Activated naive CD8-positive, alpha-beta T cell treated with anti-CD3 and anti-CD28 coated beads, Interleukin-2, amount 50 U/mL, for 24 hours (primary cell): ENCODE data around the gene CAPN15.
A peak's percentile ranks its signal among the peaks of the same experiment; 100 is the strongest.

Experiments
- ATAC-seq: fragments of 150-1000 bp; cut with Tn5 transposase; one replicate; pipeline ENCODE4 v1.10.0; 2021
- DNase-seq: peaks from one replicate; pipeline ENCODE4 v3.0.0; 2021
- H3K27ac Mint-ChIP-seq: one replicate; pipeline ENCODE4 v1.8.0; 2021; ENCODE audit warnings: mild to moderate bottlenecking, mixed read lengths
- H3K27me3 Mint-ChIP-seq: one replicate; pipeline ENCODE4 v1.8.0; 2021; ENCODE audit warnings: mixed read lengths
- H3K36me3 Mint-ChIP-seq: one replicate; pipeline ENCODE4 v1.8.0; 2021; ENCODE audit warnings: low read depth, mixed read lengths
- H3K4me1 Mint-ChIP-seq: one replicate; pipeline ENCODE4 v1.8.0; 2021; ENCODE audit warnings: mixed read lengths
- H3K4me3 Mint-ChIP-seq: one replicate; pipeline ENCODE4 v1.8.0; 2021; ENCODE audit warnings: mild to moderate bottlenecking, moderate library complexity, mixed read lengths
- H3K9me3 Mint-ChIP-seq: one replicate; pipeline ENCODE4 v1.8.0; 2021; ENCODE audit warnings: mixed read lengths

The CAPN15 gene

DNA sequence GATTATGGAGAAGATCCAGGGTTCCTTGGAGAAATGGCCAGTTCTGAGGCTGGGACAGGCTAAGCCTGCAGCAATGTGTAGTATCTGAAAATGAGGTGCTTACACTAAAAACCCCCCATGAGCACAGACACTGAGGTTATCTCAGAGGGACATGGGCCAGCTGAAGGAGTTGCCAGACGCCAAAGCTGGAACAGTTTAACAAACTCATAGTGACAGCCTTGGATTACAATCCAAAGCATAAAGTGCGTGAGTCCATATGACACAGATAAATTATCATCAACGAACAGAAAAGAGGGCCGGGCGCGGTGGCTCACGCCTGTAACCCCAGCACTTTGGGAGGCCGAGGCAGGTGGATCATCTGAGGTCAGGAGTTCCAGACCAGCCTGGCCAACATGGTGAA, 11.2 kb upstream of the CAPN15 start:
- ATAC-seq: no peak

GRCh38 chr16:518858-519257, 8.7 kb upstream of the CAPN15 start:
- DNase-seq: no peak
- H3K27me3 Mint-ChIP-seq: no peaks in the 10 kb centered on the region
- no peak overlapping the region for H3K27ac Mint-ChIP-seq
- no peak for ATAC-seq
- no peaks in the 10 kb centered on the region for H3K9me3 Mint-ChIP-seq
- H3K4me3 Mint-ChIP-seq: no peak overlapping the region
- H3K4me1 Mint-ChIP-seq: peaks cover 6% of the 10 kb centered on the region
- H3K36me3 Mint-ChIP-seq: no peaks in the 10 kb centered on the region

More for the DNA sequence above, 11.2 kb upstream of the CAPN15 start:
- Mint-ChIP-seq H3K4me1 (no peaks in the 10 kb centered on the region), H3K9me3 (no peaks in the 10 kb centered on the region), H3K4me3 (no peak overlapping the region), H3K36me3 (no peaks in the 10 kb centered on the region), H3K27ac (no peak overlapping the region), H3K27me3 (no peaks in the 10 kb centered on the region)
- no peak for DNase-seq

DNA sequence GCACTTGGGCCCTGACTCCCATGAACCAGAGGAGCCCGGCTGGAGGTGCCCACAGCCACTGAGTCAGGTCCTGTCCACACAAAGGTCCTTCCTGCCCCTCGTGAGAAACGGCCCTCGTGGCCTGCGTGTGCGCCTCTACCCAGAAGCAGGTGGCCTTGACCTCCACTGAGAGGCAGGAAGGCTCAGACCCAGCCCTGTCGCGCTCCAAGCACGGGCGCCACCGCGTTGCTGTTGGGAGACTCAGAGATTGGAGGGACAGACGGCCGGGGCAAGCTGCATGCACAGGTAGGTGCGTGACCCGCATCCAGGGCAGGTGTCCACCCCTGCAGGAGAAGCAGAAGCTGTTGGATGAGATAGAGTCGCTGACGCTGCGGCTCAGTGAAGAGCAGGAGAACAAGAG, 8.1 kb upstream of the CAPN15 start:
- no peak overlapping the region for H3K27ac Mint-ChIP-seq
- no peak overlapping the region for H3K4me3 Mint-ChIP-seq
- H3K27me3 Mint-ChIP-seq: no peaks in the 10 kb centered on the region
- ATAC-seq: no peak
- no peaks in the 10 kb centered on the region for H3K36me3 Mint-ChIP-seq
- no peak for DNase-seq
- no peaks in the 10 kb centered on the region for H3K9me3 Mint-ChIP-seq
- peaks cover 11% of the 10 kb centered on the region for H3K4me1 Mint-ChIP-seq

GRCh38 chr16:519841-520687, 7.4 kb upstream of the CAPN15 start:
- Mint-ChIP-seq H3K9me3 (no peaks in the 10 kb centered on the region), H3K27ac (no peak overlapping the region), H3K4me1 (peaks cover 17% of the 10 kb centered on the region), H3K36me3 (no peaks in the 10 kb centered on the region), H3K27me3 (no peaks in the 10 kb centered on the region), H3K4me3 (no peak overlapping the region)
- no peak for ATAC-seq
- no peak for DNase-seq

- H3K27ac Mint-ChIP-seq: no peak overlapping the region
- H3K4me3 Mint-ChIP-seq: no peak overlapping the region
- H3K27me3 Mint-ChIP-seq: no peaks in the 10 kb centered on the region
- DNase-seq (no peak), ATAC-seq (no peak)
- H3K36me3 Mint-ChIP-seq: peaks cover 4% of the 10 kb centered on the region
- no peaks in the 10 kb centered on the region for H3K9me3 Mint-ChIP-seq
- H3K4me1 Mint-ChIP-seq: peaks cover 25% of the 10 kb centered on the region
Observed at GRCh38 chr16:520847-521246, 6.7 kb upstream of the CAPN15 start.

DNA sequence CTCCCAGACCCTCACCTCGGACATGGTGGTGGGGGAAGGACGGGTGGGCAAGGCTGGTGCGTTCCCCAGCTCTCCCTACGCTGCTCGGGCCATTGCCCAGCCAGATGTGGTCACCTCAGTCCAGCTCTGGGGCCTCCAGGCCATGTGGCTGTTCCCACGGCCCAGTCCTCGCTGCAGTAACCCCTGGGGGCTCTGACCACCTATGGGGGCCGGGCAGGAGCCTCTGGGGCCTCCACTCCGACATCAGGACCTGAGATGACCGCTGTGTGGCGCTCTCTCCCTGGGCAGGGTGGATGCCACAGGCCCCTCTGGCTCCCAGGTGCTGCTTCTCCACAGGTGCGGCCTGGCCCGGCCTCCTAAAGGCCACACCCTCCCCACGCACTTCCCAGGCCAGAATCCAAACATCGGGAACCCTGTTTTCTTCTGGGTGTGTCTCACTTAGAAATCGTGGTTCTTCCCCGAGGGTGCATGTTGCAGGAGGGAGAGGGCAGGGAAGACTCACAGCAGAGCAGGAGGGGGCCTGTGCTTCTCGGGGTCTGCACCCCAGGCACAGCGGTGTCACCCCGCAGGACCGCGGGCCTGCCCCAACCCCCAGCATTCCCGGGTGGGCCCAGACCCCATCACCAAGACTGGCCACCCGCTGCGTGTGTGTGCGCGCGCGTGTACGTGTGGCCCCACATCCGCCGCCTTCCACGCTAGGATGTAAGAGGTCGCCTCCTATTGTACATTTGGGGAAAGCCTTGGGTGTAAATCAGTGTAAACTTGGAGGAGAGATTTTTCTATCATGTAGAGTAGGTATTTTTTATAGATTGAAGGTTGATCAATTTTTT, 5.9 kb upstream of the CAPN15 start:
- Mint-ChIP-seq H3K4me3 (no peak overlapping the region), H3K36me3 (peaks cover 4% of the 10 kb centered on the region), H3K27ac (no peak overlapping the region), H3K4me1 (peaks cover 28% of the 10 kb centered on the region), H3K9me3 (no peaks in the 10 kb centered on the region), H3K27me3 (no peaks in the 10 kb centered on the region)
- no peak for ATAC-seq
- DNase-seq: no peak

DNA sequence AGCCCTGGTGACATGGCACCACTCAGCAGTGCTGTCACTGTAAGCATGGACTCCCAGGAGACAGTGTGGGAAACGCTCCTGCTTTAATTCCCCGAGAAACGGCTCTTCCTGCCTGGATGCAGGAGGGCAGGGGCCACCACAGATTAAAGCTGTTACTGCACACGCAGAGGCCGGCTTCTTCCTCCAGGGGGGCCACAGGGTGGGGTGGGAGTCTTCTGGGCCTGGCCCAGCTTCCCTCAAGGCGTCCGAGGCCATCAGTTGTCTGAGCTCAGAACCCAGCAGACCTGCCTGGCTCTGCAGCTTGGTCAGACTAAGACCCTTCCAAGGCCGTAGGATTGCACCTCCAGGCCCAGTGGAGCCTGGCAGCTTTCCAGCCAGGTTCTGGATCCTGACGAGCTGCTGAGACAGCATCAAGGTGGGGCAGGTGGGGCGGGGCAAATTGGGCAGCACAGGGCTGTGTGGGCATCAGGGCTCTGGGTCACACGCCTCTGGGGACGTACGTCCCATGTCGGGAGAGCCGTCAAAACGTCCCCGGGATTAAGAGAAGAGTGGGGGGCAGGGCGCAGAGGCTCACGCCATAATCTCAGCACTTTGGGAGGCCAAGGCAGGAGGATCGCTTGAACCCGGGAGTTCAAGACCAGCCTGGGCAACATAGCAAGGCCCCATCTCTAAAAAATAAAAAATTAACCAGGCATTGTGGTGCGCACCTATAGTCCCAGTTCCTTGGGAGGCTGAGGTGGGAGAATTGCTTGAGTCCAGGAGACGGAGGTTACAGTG, 5.0 kb upstream of the CAPN15 start:
- Mint-ChIP-seq H3K9me3 (no peaks in the 10 kb centered on the region), H3K36me3 (peaks cover 4% of the 10 kb centered on the region), H3K27me3 (no peaks in the 10 kb centered on the region), H3K27ac (no peak overlapping the region), H3K4me1 (peaks cover 29% of the 10 kb centered on the region), H3K4me3 (no peak overlapping the region)
- ATAC-seq (no peak), DNase-seq (no peak)

- Mint-ChIP-seq H3K4me3 (no peak overlapping the region), H3K36me3 (peaks cover 4% of the 10 kb centered on the region), H3K27me3 (no peaks in the 10 kb centered on the region), H3K27ac (peak overlapping the region; percentile 56), H3K9me3 (no peaks in the 10 kb centered on the region), H3K4me1 (peaks cover 29% of the 10 kb centered on the region)
- DNase-seq: no peak
- ATAC-seq: no peak
Observed at GRCh38 chr16:523097-523741, 4.3 kb upstream of the CAPN15 start.

GRCh38 chr16:524274-525040, 3.1 kb upstream of the CAPN15 start:
- no peak for DNase-seq
- ATAC-seq: no peak
- no peaks in the 10 kb centered on the region for H3K27me3 Mint-ChIP-seq
- no peaks in the 10 kb centered on the region for H3K9me3 Mint-ChIP-seq
- peak overlapping the region; percentile 56 for H3K27ac Mint-ChIP-seq
- peaks cover 11% of the 10 kb centered on the region for H3K36me3 Mint-ChIP-seq
- peak overlapping the region; percentile 90 for H3K4me3 Mint-ChIP-seq
- peaks cover 37% of the 10 kb centered on the region for H3K4me1 Mint-ChIP-seq

DNA sequence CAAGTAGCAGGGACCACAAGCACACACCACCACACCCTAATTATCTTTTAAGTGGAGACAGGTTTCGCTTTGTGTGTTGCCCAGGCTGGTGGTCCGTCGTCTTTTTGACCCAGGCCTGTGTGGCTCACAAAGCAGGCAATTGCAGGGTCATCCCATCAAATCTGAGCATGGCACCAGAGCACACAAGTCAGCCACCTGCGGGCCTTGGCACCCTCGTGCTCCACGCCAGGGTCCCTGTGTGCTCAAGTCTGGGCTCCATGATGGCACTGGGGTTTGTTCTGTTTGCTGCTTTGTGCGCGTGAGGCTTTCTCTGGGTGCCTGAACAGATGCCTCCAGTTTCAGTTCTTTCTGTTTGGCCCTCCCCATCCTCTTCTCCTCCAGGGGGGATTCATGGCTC, 2.4 kb upstream of the CAPN15 start:
- DNase-seq (no peak), ATAC-seq (no peak)
- Mint-ChIP-seq H3K36me3 (peaks cover 11% of the 10 kb centered on the region), H3K27ac (peak overlapping the region; percentile 99), H3K27me3 (no peaks in the 10 kb centered on the region), H3K9me3 (no peaks in the 10 kb centered on the region), H3K4me3 (peak overlapping the region; percentile 90), H3K4me1 (peaks cover 43% of the 10 kb centered on the region)

DNA sequence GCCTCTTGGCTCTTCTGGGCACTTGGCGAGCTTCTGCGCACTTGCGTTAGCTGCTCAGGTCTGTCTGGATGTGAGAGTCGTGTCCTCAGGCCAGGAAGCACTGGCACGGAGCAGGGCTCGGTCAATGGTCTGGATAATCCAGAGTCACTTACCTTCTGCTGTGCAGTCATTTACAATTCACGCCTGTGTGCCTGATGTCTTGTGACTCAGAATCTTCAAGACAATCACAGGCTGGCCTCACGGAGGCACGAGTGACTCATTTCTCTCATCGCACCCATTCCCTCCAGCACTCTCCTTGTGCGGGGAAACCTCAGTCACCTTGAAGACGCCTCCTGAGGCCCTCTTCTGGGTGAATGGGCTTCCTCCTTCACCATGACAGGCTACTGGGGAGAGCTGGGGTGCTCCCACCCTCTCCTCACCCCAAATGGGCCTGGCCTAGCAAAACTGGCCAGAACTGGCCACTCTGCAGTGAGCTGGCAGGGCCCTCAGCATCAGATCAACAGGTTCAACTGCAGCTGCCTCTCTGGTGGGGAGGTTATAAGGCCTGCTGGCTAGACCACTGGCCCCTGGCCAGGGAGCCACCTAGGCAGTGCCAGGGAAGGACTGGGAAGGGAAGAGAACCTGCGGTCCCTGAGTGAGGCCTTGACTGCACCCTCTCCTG, 1.9 kb upstream of the CAPN15 start:
- peaks cover 11% of the 10 kb centered on the region for H3K36me3 Mint-ChIP-seq
- H3K27ac Mint-ChIP-seq: peak overlapping the region; percentile 99
- H3K4me3 Mint-ChIP-seq: peak overlapping the region; percentile 90
- no peaks in the 10 kb centered on the region for H3K9me3 Mint-ChIP-seq
- peak; percentile 72 for ATAC-seq
- DNase-seq: peak; percentile 72
- peaks cover 46% of the 10 kb centered on the region for H3K4me1 Mint-ChIP-seq
- H3K27me3 Mint-ChIP-seq: no peaks in the 10 kb centered on the region

DNA sequence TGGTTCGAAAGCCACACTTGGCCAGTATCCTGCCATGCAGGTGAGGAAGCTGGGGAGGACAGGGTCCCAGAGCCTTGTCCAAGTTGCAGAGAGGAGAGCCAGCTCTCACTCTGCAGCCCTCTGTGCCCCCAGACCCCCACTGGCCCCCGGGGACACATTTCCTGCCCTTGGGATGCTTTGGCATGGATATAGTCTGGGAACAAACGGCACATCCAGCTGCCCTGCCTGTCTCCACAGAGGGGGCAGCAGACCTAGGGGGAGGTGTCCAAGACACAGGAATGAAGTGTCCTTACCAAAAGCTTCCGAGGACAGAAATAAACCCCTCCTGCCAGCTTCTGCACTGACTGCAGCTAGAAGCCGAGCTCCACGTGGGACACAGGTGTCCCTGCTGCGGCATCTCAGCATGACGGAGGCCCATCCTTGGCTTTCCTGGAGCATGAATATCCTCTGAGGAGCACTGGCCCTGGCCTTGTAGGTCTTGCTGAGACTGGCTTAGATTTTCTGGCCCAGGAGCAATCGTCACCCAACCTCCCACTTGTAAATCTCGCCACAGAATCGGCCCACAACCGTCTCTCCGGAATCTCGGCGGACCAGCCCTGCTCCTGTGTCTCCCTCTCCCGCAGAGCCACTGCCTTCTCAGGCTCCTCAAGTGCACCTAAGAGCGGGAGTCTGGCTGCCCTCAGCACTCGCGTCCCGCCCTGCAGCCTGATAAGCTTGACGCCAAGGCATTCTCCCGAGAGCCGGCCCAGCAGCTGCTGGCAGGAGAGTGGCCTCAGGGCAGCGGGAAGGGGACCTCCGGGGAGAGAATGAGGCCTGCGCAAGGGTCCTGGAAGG, 1.1 kb upstream of the CAPN15 start:
- no peaks in the 10 kb centered on the region for H3K27me3 Mint-ChIP-seq
- peak overlapping the region; percentile 90 for H3K4me3 Mint-ChIP-seq
- H3K4me1 Mint-ChIP-seq: peaks cover 48% of the 10 kb centered on the region
- no peaks in the 10 kb centered on the region for H3K9me3 Mint-ChIP-seq
- peaks cover 11% of the 10 kb centered on the region for H3K36me3 Mint-ChIP-seq
- no peak for ATAC-seq
- H3K27ac Mint-ChIP-seq: peak overlapping the region; percentile 99
- DNase-seq: no peak
